Measurements from ENCODE around the gene RBM15B. TPM values are rescaled to one million over a fixed set of nuclear protein-coding genes. Genes with fewer than 3 reads are reported as not detected.

RBM15B gene
- polyA plus RNA-seq, 1 donor (not counting 4 experiments of a cell fraction or from before 2014, with no cell fraction given), result 10.2 TPM

DNA sequence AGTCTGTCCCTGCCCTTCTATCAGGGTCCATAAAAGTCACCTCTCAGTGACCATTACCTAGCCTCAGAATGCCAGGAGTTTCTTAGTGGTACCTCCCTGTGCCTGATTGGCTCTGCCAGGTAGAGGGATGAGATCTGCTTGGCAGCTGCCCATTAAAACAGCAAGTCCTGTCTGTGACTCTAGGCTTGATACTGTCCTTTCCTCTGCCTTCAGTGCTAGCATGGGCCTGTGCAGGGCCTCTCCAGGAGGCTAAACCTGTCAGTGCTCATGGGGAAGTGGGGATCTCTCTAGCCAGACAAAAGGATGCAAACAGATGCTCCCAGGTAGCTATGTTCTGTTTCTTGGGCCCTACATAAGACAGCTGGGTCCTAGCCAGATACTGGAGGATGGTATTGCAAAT, 15.9 kb upstream of the RBM15B start:
- Histone ChIP-seq H3K9me1 (ENCODE audit: control insufficient read depth, extremely low read depth, insufficient read depth, low read length) (no peaks in the 10 kb centered on the region), H3K36me3 (ENCODE audit: control insufficient read depth in 2 of 2, extremely low read depth in 1 of 2, insufficient read depth in 2 of 2, low read length in 2 of 2) (no peaks in the 10 kb centered on the region), H3K4me3 (ENCODE audit: control insufficient read depth in 2 of 3, extremely low read depth in 1 of 3, insufficient read depth in 2 of 3, low read depth in 1 of 3, low read length in 3 of 3) (no peak overlapping the region), H3K27me3 (ENCODE audit: control insufficient read depth, extremely low read depth, insufficient read depth, low read length) (peaks cover 6% of the 10 kb centered on the region), H3K27ac (ENCODE audit: control insufficient read depth, insufficient read depth, low read length) (no peak overlapping the region), H3K4me2 (ENCODE audit: control insufficient read depth, extremely low read depth, insufficient read depth, low read depth, low read length) (no peak overlapping the region), H2AFZ (ENCODE audit: control insufficient read depth, low read length) (no peak overlapping the region), H3K79me2 (ENCODE audit: control insufficient read depth, insufficient read depth, low read length) (no peaks in the 10 kb centered on the region), H4K20me1 (ENCODE audit: control insufficient read depth, extremely low read depth, insufficient read depth, low read length) (no peaks in the 10 kb centered on the region), H3K4me1 (ENCODE audit: control insufficient read depth, extremely low read depth, insufficient read depth, low read length) (no peaks in the 10 kb centered on the region), H3K9me3 (ENCODE audit: control insufficient read depth, low read depth, low read length) (no peaks in the 10 kb centered on the region), H3K9ac (ENCODE audit: control insufficient read depth, extremely low read depth, insufficient read depth, low read length) (no peak overlapping the region)
- TF ChIP-seq, protein P1, sequence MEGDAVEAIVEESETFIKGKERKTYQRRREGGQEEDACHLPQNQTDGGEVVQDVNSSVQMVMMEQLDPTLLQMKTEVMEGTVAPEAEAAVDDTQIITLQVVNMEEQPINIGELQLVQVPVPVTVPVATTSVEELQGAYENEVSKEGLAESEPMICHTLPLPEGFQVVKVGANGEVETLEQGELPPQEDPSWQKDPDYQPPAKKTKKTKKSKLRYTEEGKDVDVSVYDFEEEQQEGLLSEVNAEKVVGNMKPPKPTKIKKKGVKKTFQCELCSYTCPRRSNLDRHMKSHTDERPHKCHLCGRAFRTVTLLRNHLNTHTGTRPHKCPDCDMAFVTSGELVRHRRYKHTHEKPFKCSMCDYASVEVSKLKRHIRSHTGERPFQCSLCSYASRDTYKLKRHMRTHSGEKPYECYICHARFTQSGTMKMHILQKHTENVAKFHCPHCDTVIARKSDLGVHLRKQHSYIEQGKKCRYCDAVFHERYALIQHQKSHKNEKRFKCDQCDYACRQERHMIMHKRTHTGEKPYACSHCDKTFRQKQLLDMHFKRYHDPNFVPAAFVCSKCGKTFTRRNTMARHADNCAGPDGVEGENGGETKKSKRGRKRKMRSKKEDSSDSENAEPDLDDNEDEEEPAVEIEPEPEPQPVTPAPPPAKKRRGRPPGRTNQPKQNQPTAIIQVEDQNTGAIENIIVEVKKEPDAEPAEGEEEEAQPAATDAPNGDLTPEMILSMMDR (optimal IDR thresholded peaks at IDR 0.05 in 1 of 3, IDR thresholded peaks at IDR 0.05 in 1 of 3, conservative IDR thresholded peaks at IDR 0.05 in 1 of 3; ENCODE audit: extremely low read depth in 1 of 3, insufficient read depth in 2 of 3, low read length in 3 of 3), result no peak
- no peak for TF ChIP-seq EZH2 (IDR thresholded peaks at IDR 0.05; ENCODE audit: low read length)
- FAIRE-seq, result no peak
- dilution Hi-C loops (cut with MboI; ENCODE audit: extremely low pct_ligation_motif_present, low sequenced_read_pairs), result loop anchor here (25.0 kb wide), 1 partner anchor 763 kb away; the partner anchor contains the start of genes CISH and MAPKAPK3
- no peak for DNase-seq (ENCODE audit: low read depth, low spot score)

- TF ChIP-seq, protein P1 (optimal IDR thresholded peaks at IDR 0.05 in 1 of 3, IDR thresholded peaks at IDR 0.05 in 1 of 3, conservative IDR thresholded peaks at IDR 0.05 in 1 of 3; ENCODE audit: extremely low read depth in 1 of 3, insufficient read depth in 2 of 3, low read length in 3 of 3), result no peak
- TF ChIP-seq EZH2 (IDR thresholded peaks at IDR 0.05; ENCODE audit: low read length), result no peak
- no peak for FAIRE-seq
- Histone ChIP-seq H3K27me3 (ENCODE audit: control insufficient read depth, extremely low read depth, insufficient read depth, low read length) (peaks cover 6% of the 10 kb centered on the region), H3K27ac (ENCODE audit: control insufficient read depth, insufficient read depth, low read length) (no peak overlapping the region), H3K9me3 (ENCODE audit: control insufficient read depth, low read depth, low read length) (no peaks in the 10 kb centered on the region), H3K36me3 (ENCODE audit: control insufficient read depth in 2 of 2, extremely low read depth in 1 of 2, insufficient read depth in 2 of 2, low read length in 2 of 2) (no peaks in the 10 kb centered on the region), H4K20me1 (ENCODE audit: control insufficient read depth, extremely low read depth, insufficient read depth, low read length) (no peaks in the 10 kb centered on the region), H2AFZ (ENCODE audit: control insufficient read depth, low read length) (no peak overlapping the region), H3K4me3 (ENCODE audit: control insufficient read depth in 2 of 3, extremely low read depth in 1 of 3, insufficient read depth in 2 of 3, low read depth in 1 of 3, low read length in 3 of 3) (no peak overlapping the region), H3K9ac (ENCODE audit: control insufficient read depth, extremely low read depth, insufficient read depth, low read length) (no peak overlapping the region), H3K4me1 (ENCODE audit: control insufficient read depth, extremely low read depth, insufficient read depth, low read length) (no peaks in the 10 kb centered on the region), H3K4me2 (ENCODE audit: control insufficient read depth, extremely low read depth, insufficient read depth, low read depth, low read length) (no peak overlapping the region), H3K9me1 (ENCODE audit: control insufficient read depth, extremely low read depth, insufficient read depth, low read length) (no peaks in the 10 kb centered on the region), H3K79me2 (ENCODE audit: control insufficient read depth, insufficient read depth, low read length) (no peaks in the 10 kb centered on the region)
- dilution Hi-C loops (cut with MboI; ENCODE audit: extremely low pct_ligation_motif_present, low sequenced_read_pairs), result loop anchor here (25.0 kb wide), 1 partner anchor 763 kb away; the partner anchor contains the start of genes CISH and MAPKAPK3
- DNase-seq (ENCODE audit: low read depth, low spot score), result no peak
These were observed 15.5 kb upstream of the RBM15B start for GRCh38 chr3:51375571-51375970.

Data from keratinocyte (primary cell).